ENCODE data around the gene CLEC7A. TPM values are rescaled to one million over a fixed set of nuclear protein-coding genes. Genes with fewer than 3 reads are reported as not detected.

CLEC7A gene
- total and polyA plus RNA-seq, 9 donors = 1.9 to 12.7 (median 3.6) TPM

- H3K9me3 ChIP-seq = no peaks in the 10 kb centered on the region
- intact Hi-C loops (cut with DNase I) = no loop called here
- no peak overlapping the region for H3K27ac ChIP-seq
- no peak overlapping the region for H3K4me3 ChIP-seq
- no peak for DNase-seq
- H3K27me3 ChIP-seq = no peaks in the 10 kb centered on the region
- peaks cover 1% of the 10 kb centered on the region for H3K4me1 ChIP-seq (ENCODE audit: insufficient read depth)
- H3K36me3 ChIP-seq = no peaks in the 10 kb centered on the region
- 77 to 85% (median 78%) methylated on average over 4 of the region's 4 CpGs for WGBS, 3 donors
- TF ChIP-seq CTCF (IDR thresholded peaks at IDR 0.05) = no peak
- no peak for TF ChIP-seq EP300 (IDR thresholded peaks at IDR 0.05)
- no peak for TF ChIP-seq POLR2A (IDR thresholded peaks at IDR 0.05)
Observed at GRCh38 chr12:10094646-10095395, 35.2 kb downstream of the CLEC7A start.

DNA sequence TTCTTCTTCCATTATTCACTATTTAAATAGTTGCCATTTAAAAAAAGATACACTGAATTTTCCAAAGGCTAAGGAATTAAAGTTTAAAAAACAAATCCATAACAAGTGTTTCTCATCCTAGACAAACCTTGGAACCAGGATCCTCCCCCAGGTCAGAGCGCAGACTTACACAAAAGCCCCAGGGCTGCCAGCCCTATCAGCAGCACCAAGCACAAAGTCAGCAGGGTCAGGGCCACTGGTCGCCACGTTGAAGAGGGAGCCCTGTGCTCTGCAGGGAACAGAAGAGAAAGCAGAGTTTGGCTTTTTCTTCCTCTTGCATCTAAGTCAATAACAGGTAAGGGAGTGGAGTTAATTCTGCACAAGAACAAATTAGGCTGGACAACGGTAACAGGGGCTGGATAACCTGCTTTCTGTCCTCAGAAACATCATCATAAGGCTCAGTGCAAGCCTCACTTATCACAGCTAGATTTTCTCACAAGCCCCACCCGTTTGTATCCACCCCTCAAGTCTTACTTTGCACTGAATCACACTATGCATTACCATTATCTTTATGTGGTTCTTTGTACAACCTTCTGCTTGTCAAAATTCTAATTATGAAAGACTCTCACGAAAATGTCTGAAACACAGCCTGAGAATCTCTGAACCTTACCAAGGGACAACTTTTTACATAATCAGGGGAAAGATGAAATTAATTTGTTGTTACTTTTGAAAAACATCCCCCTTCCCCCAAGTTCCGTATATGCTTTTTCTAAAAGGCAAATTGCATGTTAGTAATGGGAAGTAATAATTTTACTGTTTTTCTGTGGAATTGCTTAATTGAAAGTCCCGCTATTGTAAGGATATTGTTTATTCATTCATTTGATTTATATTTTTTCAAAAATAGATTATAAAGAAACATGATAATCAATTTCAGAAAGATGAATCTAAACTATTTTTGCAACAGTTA, 40.8 kb downstream of the CLEC7A start:
- no peaks in the 10 kb centered on the region for H3K27me3 ChIP-seq
- no peaks in the 10 kb centered on the region for H3K36me3 ChIP-seq
- no peak overlapping the region for H3K4me3 ChIP-seq
- no peaks in the 10 kb centered on the region for H3K4me1 ChIP-seq (ENCODE audit: insufficient read depth)
- intact Hi-C loops (cut with DNase I) = no loop called here
- peak in 3 of 5 donors; percentile 24 to 67 (median 25) for DNase-seq
- WGBS, 3 donors = 18 to 27% (median 21%) methylated on average over 8 of the region's 8 CpGs
- TF ChIP-seq POLR2A (IDR thresholded peaks at IDR 0.05) = no peak
- no peak for TF ChIP-seq CTCF (IDR thresholded peaks at IDR 0.05)
- no peak for TF ChIP-seq EP300 (IDR thresholded peaks at IDR 0.05)
- no peak overlapping the region for H3K27ac ChIP-seq
- H3K9me3 ChIP-seq = no peaks in the 10 kb centered on the region

DNA sequence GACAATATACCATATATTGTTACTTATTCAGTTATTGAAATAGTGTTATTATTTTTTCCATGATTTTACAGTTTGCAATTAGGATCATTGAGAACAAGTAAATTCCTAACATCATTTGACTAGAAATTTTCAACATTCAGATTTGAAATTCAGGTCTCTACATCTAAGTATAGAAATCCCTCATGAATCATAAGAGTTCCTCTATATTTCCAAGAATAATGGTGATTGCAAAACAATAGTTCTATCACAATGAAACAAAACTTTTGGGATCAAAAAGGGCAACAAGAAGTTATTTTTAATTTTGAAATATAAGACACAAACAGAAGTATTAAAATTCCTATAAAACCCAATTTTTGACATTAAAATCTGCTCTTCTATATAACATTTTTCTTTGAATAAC, 42.0 kb downstream of the CLEC7A start:
- intact Hi-C loops (cut with DNase I) = no loop called here
- TF ChIP-seq POLR2A (IDR thresholded peaks at IDR 0.05) = no peak
- no peak for TF ChIP-seq CTCF (IDR thresholded peaks at IDR 0.05)
- no peak for TF ChIP-seq EP300 (IDR thresholded peaks at IDR 0.05)
- Histone ChIP-seq H3K9me3 (no peaks in the 10 kb centered on the region), H3K4me1 (ENCODE audit: insufficient read depth) (no peaks in the 10 kb centered on the region), H3K27ac (no peak overlapping the region), H3K27me3 (no peaks in the 10 kb centered on the region), H3K36me3 (no peaks in the 10 kb centered on the region), H3K4me3 (no peak overlapping the region)
- DNase-seq = no peak

- no peak for DNase-seq
- WGBS, 3 donors = 47 to 52% (median 49%) methylated on average over 3 of the region's 3 CpGs
- H3K9me3 ChIP-seq = no peaks in the 10 kb centered on the region
- no peaks in the 10 kb centered on the region for H3K36me3 ChIP-seq
- H3K4me3 ChIP-seq = no peak overlapping the region
- H3K27ac ChIP-seq = no peak overlapping the region
- H3K27me3 ChIP-seq = no peaks in the 10 kb centered on the region
- intact Hi-C loops (cut with DNase I) = no loop called here
- no peaks in the 10 kb centered on the region for H3K4me1 ChIP-seq (ENCODE audit: insufficient read depth)
- TF ChIP-seq EP300 (IDR thresholded peaks at IDR 0.05) (no peak), POLR2A (IDR thresholded peaks at IDR 0.05) (no peak), CTCF (IDR thresholded peaks at IDR 0.05) (no peak)
Observed at GRCh38 chr12:10086387-10086786, 43.6 kb downstream of the CLEC7A start.

Data from ovary (tissue), 9 donors.